CD4-positive, alpha-beta T cell treated with Interleukin-2 at 100 ng/mL for 4 hours (primary cell): ENCODE data around the gene CHORDC1.
"Not testable (repeated sequence)": the region's sequence is repeated elsewhere in the genome, so short reads cannot be mapped to it uniquely, and the experiment has no call there.

Experiments
- DNase-seq: peaks from one replicate; pipeline ENCODE4 v3.0.0-alpha.2; 2020; ENCODE audit warnings: low spot score

CHORDC1 gene

DNA sequence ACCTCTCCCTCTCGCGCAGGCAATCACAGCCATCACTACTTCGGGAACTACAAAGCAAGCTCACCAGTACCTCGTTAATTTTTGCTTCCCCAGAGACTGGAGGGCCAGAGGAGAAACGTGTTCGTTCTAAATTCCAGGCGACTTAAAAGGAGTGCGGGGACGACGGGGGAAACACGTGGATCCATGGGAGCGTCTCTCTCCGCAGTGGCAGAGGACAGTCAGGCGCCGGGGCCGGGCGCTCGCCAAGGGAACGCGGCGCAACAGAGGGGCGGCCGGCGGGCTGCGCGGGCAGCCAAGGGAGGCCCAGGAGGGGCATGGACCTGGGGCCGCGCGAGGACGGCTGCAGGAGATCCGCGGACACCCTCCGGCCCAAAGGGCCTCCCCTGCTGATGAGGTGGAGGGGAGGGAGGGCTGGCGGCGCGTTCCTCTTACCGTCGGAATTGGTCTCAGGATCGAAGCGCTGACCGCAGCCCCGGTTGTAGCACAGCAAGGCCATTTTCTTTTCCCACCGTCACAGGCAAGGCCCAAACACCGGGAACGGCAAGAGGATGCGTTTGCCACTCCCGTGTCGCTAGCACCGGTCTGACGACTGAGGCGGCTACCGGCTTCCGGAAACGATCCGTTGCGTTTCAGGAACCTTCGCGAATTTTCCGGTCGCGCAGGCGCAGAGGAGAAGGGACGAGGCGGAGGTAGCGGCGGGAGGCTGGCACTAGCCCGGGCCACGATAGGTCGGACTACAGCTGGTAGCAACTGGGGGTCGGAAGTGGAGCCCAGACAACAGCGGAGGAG lies at the start of gene CHORDC1:
Gene CHORDC1 (minus strand): TSS at position 591 of the 789 bp plus-strand sequence. CDS start 95 bp downstream, at position 496.
- DNase-seq = peak; percentile 93

DNA sequence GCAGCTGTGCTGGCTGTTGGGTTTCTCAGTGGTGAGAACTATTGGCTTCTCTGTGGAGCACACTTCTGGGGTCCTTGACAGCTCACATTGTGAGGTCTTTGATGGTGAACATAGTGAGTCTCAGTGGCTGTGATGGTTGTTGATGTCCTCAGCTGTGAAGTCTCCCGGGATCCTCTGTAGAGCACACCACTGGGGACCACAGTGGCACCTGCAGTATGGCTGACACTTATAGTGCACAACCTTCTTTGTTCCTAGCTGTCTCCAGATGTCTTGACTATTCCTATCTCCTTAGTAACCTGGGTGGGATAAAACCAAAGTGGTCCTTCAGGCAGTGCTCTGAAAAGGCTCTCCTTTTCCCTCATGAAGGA lies 34.3 kb upstream of the CHORDC1 start:
- DNase-seq = no peak

DNA sequence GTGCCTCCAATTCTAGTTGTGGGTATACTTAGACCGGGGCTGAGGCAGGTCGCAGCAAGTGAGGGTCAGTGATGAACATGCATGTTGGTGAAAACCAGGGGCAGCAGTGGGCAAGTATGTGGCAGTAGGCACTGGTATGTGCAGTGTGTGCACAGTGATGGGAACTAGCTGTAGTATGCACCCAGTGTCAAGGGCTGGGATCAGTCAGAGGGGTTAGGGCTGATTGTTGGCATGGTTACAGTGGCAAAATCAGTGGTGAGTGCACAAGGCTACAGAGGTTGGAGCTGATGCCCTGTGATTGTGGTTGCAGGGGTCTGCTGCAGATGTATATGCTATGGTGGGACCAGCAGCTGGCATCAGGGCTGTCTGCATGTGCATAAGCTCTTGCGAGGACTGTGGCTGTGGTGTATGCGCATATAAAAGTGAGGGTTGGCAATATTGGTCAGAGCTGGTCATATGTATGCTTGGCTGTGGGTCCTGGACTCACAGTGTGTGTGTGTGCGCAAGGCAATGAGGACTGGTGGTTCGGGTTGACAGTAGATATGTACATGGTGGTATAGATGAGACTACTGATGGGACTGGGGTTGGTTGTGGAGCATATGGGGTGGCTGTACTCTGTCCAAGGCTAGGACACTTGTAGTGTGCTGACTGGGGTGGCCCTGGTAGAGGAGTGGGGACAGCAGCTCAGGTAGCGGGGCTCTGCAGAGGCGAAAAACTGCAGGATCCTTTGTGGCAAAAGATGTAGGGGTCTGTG lies 33.7 kb upstream of the CHORDC1 start:
- DNase-seq = no peak

DNA sequence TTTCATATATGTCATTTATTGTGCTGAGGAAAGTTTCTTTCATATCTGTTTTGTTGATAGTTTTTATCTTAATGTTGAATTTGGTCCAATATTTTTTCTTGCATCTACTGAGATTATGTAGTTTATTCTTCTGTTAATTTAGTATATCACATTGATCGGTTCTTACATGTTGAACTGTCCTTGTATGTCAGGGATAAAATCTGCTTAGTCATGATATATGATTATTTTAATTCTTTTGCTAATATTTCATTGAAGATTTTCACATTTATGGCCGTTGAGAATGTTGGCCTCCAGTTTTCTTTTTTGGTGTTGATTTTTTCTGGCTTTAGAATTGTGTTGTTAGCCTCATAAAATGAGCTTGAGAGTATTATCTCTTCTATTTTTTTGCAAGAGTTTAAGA lies 31.2 kb upstream of the CHORDC1 start:
- DNase-seq = no peak

DNA sequence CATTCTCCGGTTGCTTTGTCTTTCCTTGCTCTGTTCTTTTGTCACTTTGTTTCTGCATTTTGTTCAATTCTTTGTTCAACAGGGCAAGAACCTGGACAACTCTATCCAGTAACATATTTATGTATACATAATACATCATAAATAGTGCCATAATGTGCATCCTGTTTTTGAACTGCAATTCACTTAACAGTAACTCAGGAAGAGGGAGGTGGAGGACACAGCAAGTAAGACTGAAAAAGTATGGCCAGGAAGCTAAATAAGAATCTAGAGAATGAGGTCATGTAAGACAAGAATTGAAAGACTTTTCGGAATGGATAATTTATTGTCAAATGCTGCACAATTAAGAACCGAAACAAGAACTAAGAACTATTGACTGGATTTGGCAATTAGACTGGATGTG lies 29.2 kb upstream of the CHORDC1 start:
- no peak for DNase-seq

DNA sequence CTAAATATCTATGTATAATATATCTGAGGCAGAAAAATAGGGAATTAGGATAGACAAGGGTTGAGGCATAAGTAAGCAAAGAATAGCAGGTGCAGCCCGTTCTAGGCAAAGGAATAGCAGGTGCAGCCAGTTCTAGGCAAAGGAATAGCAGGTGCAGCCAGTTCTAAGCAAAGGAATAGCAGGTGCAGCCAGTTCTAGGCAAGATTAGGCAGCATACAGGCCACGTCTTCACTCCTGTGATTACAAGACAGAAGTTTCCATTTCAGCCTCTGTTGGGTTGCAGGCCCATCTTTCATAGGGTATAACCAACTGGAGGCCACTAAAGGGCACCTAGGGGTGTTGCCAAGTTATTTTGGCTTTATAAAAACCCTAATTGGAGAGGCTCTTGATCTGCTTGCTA lies 28.8 kb upstream of the CHORDC1 start:
- DNase-seq = no peak

DNA sequence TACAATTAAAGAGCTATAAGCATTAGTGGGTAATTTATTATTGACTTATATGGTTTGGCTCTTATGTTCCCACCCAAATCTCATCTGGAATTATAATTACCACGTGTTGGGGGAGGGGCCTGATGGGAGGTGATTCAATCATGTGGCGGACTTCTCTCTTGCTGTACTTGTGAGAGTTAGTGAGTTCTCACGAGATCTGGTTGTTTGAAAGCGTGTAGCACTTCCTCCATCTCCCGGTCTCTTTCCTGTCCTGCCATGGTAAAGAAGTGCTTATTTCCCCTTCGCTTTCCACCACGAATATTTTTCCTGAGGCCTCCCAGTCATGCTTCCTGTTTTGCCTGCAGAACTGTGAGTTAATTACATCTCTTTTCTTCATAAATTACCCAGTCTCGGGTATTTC lies 28.1 kb upstream of the CHORDC1 start:
- no peak for DNase-seq

DNA sequence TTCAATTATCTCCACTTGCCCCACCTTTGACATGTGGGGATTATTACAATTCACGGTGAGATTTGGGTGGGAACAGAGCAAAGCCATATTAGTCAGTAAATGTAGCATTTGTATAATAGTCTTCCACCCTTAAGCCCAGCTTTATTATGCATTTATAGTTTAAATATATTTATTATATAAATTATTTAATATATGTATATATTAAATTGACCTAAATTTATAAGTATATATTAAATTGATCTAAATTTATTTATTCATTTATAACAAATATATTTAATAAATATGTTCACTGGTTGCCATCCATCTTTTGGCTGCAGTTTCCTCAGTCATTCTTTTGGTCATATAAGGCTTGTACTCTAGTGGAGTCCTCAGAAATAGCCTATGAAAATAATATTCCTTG lies 23.6 kb upstream of the CHORDC1 start:
- no peak for DNase-seq

DNA sequence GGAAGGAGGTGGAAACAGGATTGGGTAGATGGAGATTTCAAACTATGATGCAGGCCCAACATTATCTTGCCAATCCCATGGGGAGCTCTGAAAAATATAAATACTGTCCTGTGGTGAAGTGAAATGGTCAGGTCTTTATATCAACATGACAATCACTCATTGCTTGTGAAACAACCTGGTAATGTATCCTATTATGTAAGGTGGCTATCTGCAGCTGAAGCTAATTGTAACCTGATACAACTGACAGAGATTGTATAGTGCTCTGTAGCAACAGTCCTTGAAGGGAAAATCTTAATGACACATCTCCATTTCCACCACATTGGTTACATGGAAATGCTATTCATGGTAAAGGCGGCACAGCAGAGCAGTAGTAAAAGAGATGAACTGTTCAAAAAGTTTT lies 20.7 kb upstream of the CHORDC1 start:
- DNase-seq = no peak

DNA sequence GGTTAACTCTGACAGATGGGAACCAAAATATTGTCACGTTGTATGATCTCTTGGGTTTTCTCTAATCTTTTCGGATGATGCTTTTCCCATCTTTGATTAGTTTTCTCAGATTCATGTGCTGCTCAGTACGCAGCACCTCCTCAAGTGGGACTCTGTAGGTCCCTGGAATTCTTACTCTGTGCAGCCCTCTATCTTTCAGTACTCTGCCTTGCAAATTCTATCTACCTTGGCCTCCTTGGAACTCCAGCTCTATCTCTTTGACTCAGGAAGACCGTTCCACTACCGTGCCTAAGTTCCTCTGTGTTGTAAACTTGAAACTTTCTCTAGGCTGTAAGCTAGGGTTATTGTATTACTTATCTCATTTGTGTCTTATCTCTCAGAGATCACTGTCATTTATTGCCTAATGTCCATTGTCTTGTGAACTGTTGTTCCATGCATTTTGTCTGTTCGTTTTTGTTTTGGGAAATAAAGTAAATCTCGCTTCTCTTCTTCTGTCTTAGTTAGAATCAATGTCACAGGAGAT lies 20.1 kb upstream of the CHORDC1 start:
- no peak for DNase-seq

DNA sequence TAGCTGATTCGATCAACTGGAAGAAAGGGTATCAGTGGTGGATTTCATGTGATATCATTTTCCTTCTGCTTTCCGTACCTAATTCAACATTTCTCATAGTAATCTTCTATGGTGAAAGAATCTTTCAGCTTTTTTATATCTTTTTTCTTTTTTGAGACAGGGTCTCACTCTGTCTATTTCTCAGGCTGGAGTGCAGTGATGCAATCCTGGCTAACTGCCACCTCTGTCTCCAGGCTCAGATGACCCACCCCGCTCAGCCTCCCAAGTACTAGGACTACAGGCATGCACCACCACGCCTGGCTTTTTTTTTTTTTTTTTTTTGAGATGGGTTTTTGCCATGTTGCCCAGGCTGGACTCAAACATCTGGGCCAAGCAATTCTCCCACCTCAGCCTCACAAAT lies 18.6 kb upstream of the CHORDC1 start:
- no peak for DNase-seq

DNA sequence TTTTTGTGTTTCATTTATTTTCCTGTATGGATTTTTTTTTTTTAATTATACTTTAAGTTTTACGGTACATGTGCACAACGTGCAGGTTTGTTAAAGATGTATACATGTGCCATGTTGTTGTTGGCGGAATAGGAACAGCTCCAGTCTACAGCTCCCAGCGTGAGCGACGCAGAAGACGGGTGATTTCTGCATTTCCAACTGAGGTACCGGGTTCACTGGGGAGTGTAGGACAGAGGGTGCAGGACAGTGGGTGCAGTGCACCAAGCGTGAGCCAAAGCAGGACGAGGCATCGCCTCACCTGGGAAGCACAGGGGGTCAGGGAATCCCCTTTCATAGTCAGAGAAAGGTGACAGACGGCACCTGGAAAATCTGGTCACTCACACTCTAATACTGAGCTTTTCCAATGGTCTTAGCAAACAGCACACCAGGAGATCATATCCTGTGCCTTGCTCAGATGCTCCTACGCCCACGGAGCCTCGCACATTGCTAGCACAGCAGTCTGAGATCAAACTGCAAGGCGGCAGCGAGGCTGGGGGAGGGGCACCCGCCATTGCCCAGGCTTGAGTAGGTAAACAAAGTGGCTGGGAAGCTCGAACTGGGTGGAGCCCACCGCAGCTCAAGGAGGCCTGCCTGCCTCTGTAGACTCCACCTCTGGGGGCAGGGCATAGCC lies 17.3 kb upstream of the CHORDC1 start:
- not testable (repeated sequence) for DNase-seq

DNA sequence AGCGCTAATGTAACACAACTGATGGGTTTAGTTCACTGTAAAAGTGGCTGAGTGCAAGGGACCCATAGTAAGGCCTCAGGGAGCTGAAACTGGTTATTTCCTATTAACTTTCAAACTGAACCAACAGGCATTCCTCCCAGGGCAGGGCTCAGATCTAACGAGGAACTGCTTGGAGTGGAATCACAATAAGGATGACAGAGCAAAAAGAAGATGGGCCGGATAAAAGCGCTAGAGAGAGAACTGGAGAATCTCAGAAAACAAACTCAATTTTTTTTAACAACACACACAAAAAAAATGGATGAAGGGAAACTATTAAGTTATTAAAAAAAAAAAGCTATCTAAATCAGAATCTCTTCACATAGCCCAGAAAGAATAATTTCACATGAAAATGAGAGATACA lies 14.2 kb upstream of the CHORDC1 start:
- no peak for DNase-seq

DNA sequence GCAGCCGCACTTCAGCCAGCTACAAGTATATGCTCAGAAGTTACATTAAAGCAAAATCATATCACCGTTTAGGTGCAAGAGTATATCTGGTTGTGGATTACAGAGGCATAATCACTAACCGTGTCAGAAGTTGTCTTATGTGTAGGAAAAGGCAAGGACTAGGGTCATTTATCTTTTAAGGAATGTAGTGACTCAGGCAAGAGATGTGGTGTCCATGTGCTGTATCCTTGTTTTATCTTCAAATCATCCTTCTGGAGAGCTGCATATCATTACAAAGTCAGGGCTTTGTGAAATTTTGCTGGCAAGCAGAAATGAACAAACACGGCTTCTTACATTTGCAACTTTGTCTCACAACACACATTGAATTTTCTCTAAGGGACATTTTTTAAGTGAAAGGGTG lies 12.7 kb upstream of the CHORDC1 start:
- DNase-seq = no peak

DNA sequence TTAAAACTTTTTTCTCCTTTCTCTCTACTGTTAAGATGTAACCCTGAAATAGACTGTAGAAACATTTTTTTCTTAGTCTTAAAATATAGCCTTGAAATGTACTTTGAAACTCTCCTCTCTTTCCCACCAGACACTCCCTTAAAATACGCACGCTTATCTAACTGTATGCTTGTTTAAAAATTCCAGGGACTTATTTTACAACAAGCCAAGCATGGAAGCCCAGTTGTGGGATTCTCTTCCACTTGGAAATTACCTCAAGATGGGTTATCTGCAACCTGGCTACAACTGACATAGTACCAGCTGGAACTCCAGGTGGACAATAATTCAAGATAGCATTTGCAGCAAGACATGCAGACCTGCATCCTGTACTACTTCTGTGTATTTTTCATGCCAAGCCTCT lies 12.1 kb upstream of the CHORDC1 start:
- no peak for DNase-seq

DNA sequence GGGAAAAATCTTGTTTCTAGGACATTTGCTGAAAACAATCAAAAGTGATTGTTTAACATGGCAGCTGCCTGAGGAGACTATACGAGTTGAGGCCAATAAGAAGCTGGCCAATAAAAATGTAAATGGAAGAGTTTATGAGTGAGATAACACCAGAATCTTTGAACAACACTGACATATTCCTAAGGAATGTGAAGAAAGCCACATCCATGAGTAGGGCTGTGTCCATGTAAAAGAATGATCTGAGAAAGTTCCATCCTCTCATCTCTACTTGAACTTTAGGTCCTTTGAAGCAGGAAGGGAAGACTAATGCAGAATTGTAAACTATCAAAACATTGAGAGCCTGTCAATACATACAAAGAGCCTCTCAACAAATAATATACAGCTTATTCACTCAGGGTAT lies 6.9 kb upstream of the CHORDC1 start:
- no peak for DNase-seq

DNA sequence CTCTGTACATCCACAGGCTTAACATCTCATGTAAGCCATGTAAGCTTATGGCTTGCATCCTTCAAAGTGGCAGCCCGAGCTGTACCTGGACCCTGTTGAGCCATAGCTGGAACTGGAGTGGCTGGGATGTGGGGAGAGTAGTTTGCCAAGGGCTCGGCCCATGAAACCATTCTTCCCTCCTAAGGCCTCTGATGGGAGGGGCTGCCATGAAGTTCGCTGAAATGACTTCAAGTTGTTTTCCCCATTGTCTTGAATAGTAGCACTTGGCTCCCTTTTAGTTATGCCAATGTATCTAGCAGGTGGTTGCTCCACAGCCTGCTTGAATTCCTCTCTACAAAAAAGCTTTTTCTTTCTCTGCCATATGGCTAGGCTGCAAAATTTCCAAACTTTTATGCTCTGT lies 5.2 kb upstream of the CHORDC1 start:
- no peak for DNase-seq

DNA sequence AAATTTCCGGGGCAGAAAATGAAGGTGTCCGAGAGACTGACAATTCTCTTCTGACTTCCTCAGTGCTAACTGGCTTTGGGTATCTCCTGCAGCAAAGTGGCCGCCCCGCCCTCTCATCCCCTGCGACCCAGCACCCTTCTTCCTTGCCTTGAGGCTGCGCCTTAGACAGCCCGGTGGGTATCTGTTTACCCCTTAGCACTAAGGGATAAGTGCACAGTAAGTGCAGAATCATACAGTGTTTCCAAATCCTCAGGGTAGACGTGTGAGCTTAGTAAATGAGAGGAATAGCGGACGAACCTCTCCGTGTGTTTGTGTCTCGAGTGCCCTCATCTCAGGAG lies 368 bp upstream of the CHORDC1 start:
- DNase-seq = no peak

DNA sequence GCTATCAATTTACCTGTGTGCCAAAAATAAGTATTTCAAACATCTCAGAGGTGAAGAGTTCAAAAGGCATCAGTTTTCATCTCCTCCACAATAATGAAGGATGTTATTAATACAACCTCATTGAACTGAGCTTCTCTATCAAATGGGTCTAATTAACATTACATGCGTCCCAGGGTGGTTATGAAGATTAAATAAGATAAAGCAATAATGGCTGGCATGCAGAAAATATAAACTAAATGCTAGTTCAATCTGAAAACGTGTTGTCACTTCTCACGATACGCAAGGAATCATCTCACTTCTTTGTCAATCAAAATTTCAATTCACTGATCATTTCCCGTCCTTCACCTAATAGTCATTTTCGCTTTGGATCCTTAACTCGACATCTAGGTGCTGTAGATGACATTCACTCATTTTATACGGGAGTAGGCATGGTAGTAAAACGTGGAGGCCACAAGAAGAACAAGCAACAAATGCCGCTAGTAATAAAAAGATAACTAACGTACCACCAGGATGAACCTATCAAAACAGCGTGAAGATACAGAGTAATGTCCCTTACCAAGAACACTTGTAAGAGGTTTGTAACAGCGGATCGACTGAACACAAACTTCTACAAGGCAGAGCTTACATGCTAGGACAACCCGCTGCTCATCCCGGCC lies 918 bp downstream of the CHORDC1 start:
- no peak for DNase-seq

DNA sequence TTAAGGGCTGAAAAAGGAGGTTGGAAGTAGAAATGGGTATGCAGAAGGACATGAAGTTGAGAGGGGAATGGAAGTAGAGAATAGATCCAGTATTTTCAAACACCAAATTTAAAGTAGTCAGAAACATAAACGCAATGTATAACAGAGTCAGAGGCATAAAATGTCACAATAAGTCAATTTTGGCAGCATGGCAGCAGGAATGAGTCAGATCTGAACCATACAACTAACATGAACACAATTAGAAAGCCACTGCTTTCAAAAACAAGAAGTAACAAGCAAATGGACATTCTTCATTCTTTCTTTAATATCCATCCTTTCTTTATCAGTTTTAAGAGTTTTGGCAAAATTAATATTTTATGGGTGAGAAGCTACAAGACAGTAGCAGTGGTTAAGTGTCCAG lies 2.5 kb downstream of the CHORDC1 start:
- DNase-seq = no peak

DNA sequence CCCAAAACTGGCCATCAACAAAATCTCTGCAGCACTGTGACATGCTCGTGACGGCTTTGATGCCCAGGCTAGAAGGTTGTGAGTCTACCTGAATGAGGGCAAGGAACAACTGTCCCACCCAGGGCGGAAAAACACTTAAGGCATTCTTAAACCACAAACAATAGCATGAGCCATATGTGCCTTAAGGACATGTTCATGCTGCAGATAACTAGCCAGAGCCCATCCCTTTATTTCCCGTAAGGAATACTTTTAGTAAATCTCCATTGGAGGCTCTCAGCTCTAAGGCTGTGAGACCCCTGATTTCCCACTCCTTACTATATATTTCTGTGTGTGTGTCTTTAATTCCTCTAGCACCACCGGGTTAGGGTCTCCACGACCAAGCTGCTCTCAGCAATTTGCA lies 3.4 kb downstream of the CHORDC1 start:
- DNase-seq = no peak

DNA sequence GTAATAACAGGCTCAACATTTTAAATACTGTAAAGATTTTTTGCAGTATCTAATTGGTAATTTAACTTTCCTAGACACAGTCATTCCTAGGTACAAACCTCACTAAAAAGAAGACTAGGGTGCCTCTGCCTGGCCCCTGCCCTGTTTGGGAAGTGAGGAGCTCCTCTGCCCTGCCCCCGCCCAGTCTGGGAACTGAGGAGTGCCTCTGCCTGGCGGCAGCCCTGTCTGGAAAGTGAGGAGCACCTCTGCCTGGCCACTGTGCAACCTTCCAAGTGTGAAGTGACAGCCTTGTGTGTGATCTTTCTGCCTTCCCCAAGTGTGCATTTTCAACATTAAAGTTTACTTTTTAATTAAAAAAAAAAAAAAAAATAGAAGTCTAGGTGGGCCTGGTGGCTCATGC lies 4.2 kb downstream of the CHORDC1 start:
- DNase-seq = no peak

DNA sequence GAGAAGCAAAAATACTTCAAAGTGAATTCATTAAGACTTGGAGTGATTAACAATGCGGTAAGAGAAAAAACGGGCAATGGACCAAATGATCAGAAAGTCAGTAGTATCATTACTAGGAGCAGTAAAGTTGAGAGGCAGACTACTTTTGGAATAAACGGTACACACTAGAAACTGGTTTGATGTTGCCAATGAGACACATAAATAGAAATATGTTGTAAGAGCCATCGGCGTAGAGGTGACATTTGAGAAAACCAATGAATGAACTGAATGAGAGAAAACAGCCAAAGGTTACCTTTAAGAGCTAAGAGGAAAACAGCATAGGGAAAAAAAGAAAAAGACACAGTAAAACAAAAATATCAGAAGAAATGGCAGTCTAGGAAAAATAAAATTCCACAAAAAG lies 6.2 kb downstream of the CHORDC1 start:
- no peak for DNase-seq
